ENCODE data around the gene KRTAP10-12. TPM values are rescaled to one million over a fixed set of nuclear protein-coding genes. Genes with fewer than 3 reads are reported as not detected.
"Not testable (repeated sequence)": the region's sequence is repeated elsewhere in the genome, so short reads cannot be mapped to it uniquely, and the experiment has no call there.

The KRTAP10-12 gene
- total and polyA plus RNA-seq, 7 experiments from 2014 or later: not detected

- no peak for DNase-seq
- ChIA-PET POLR2A (interaction anchor here (1.2 kb wide), 1 partner anchor 20 kb away, joined by 3 read pairs; no protein-coding TSS in a partner anchor), CTCF (no interaction called here)
- ATAC-seq: no peak
- Mint-ChIP-seq H3K27me3 (peaks cover 4 to 38% (median 8%) of the 10 kb centered on the region in 5 donors), H3K4me1 (peaks cover 0 to 10% (median 4%) of the 10 kb centered on the region in 7 donors), H3K4me3 (no peak within 1 kb of the TSS), H3K9me3 (peaks cover 0 to 6% (median 0%) of the 10 kb centered on the region in 11 donors), H3K36me3 (no peaks in the 10 kb centered on the region), H3K27ac (peak within 1 kb of the TSS in 2 of 9 donors; percentile 10 to 51)
- no peaks in the 10 kb centered on the region for H3K4me1 ChIP-seq (ENCODE audit: control insufficient read depth in 2 of 2, insufficient read depth in 2 of 2, low read length in 2 of 2)
- H3K27me3 ChIP-seq (ENCODE audit: control insufficient read depth in 2 of 2, insufficient read depth in 2 of 2, low read length in 2 of 2): no peaks in the 10 kb centered on the region
- H3K27ac ChIP-seq (ENCODE audit: low read depth, low read length): no peak within 1 kb of the TSS
- intact Hi-C loops (cut with micrococcal nuclease): no loop called here
- H3K36me3 ChIP-seq (ENCODE audit: control insufficient read depth in 2 of 3, insufficient read depth in 3 of 3, low read length in 3 of 3): no peaks in the 10 kb centered on the region
- no peak within 1 kb of the TSS for H3K4me3 ChIP-seq (ENCODE audit: low read length)
- H3K9me3 ChIP-seq (ENCODE audit: control insufficient read depth in 2 of 3, low read length in 3 of 3): no peaks in the 10 kb centered on the region
These were observed 15.0 kb upstream of the KRTAP10-12 start, which contains the start of gene KRTAP12-1 for GRCh38 chr21:44681861-44682579. Gene KRTAP12-1, minus strand, starts transcription at chr21:44682163. Its CDS starts 40 bp downstream, at chr21:44682123.

- no peak overlapping the region for H3K27ac ChIP-seq (ENCODE audit: low read depth, low read length)
- H3K27me3 ChIP-seq (ENCODE audit: control insufficient read depth in 2 of 2, insufficient read depth in 2 of 2, low read length in 2 of 2): no peaks in the 10 kb centered on the region
- ChIA-PET CTCF (no interaction called here), POLR2A (interaction anchor here (1.2 kb wide), 1 partner anchor 21 kb away, joined by 3 read pairs; no protein-coding TSS in a partner anchor)
- H3K9me3 Mint-ChIP-seq: peaks cover 0 to 6% (median 0%) of the 10 kb centered on the region in 11 donors
- intact Hi-C loops (cut with micrococcal nuclease): no loop called here
- H3K4me1 Mint-ChIP-seq: peaks cover 0 to 10% (median 4%) of the 10 kb centered on the region in 7 donors
- DNase-seq (no peak), ATAC-seq (no peak)
- no peak overlapping the region for H3K27ac Mint-ChIP-seq
- no peak overlapping the region for H3K4me3 Mint-ChIP-seq
- H3K36me3 Mint-ChIP-seq: no peaks in the 10 kb centered on the region
- peaks cover 4 to 36% (median 8%) of the 10 kb centered on the region in 5 donors for H3K27me3 Mint-ChIP-seq
- no peaks in the 10 kb centered on the region for H3K36me3 ChIP-seq (ENCODE audit: control insufficient read depth in 2 of 3, insufficient read depth in 3 of 3, low read length in 3 of 3)
- H3K4me3 ChIP-seq (ENCODE audit: low read length): no peak overlapping the region
- no peaks in the 10 kb centered on the region for H3K9me3 ChIP-seq (ENCODE audit: control insufficient read depth in 2 of 3, low read length in 3 of 3)
- no peaks in the 10 kb centered on the region for H3K4me1 ChIP-seq (ENCODE audit: control insufficient read depth in 2 of 2, insufficient read depth in 2 of 2, low read length in 2 of 2)
These were observed 14.3 kb upstream of the KRTAP10-12 start for GRCh38 chr21:44682580-44683151.

- ATAC-seq (no peak), DNase-seq (no peak)
- POLR2A ChIA-PET: no interaction called here
- H3K27me3 ChIP-seq (ENCODE audit: control insufficient read depth in 2 of 2, insufficient read depth in 2 of 2, low read length in 2 of 2): no peaks in the 10 kb centered on the region
- H3K36me3 Mint-ChIP-seq: no peaks in the 10 kb centered on the region
- H3K9me3 Mint-ChIP-seq: peaks cover 0 to 6% (median 0%) of the 10 kb centered on the region in 11 donors
- H3K9me3 ChIP-seq (ENCODE audit: control insufficient read depth in 2 of 3, low read length in 3 of 3): no peaks in the 10 kb centered on the region
- CTCF ChIA-PET: no interaction called here
- no peaks in the 10 kb centered on the region for H3K36me3 ChIP-seq (ENCODE audit: control insufficient read depth in 2 of 3, insufficient read depth in 3 of 3, low read length in 3 of 3)
- no peak overlapping the region for H3K4me3 Mint-ChIP-seq
- H3K4me1 Mint-ChIP-seq: peaks cover 0 to 10% (median 4%) of the 10 kb centered on the region in 7 donors
- intact Hi-C loops (cut with micrococcal nuclease): no loop called here
- no peak overlapping the region for H3K4me3 ChIP-seq (ENCODE audit: low read length)
- no peak overlapping the region for H3K27ac Mint-ChIP-seq
- H3K27me3 Mint-ChIP-seq: peaks cover 4 to 38% (median 8%) of the 10 kb centered on the region in 5 donors
- no peaks in the 10 kb centered on the region for H3K4me1 ChIP-seq (ENCODE audit: control insufficient read depth in 2 of 2, insufficient read depth in 2 of 2, low read length in 2 of 2)
- H3K27ac ChIP-seq (ENCODE audit: low read depth, low read length): no peak overlapping the region
These were observed 12.9 kb upstream of the KRTAP10-12 start for GRCh38 chr21:44684077-44684476.

GRCh38 chr21:44684483-44684882 is 12.5 kb upstream of the KRTAP10-12 start:
- Histone ChIP-seq H3K4me3 (ENCODE audit: low read length) (no peak overlapping the region), H3K27ac (ENCODE audit: low read depth, low read length) (no peak overlapping the region), H3K36me3 (ENCODE audit: control insufficient read depth in 2 of 3, insufficient read depth in 3 of 3, low read length in 3 of 3) (no peaks in the 10 kb centered on the region), H3K27me3 (ENCODE audit: control insufficient read depth in 2 of 2, insufficient read depth in 2 of 2, low read length in 2 of 2) (no peaks in the 10 kb centered on the region), H3K9me3 (ENCODE audit: control insufficient read depth in 2 of 3, low read length in 3 of 3) (no peaks in the 10 kb centered on the region), H3K4me1 (ENCODE audit: control insufficient read depth in 2 of 2, insufficient read depth in 2 of 2, low read length in 2 of 2) (no peaks in the 10 kb centered on the region)
- Mint-ChIP-seq H3K9me3 (peaks cover 0 to 5% (median 0%) of the 10 kb centered on the region in 11 donors), H3K4me1 (peaks cover 0 to 10% (median 4%) of the 10 kb centered on the region in 7 donors), H3K36me3 (no peaks in the 10 kb centered on the region), H3K4me3 (no peak overlapping the region), H3K27ac (no peak overlapping the region), H3K27me3 (peaks cover 4 to 37% (median 8%) of the 10 kb centered on the region in 5 donors)
- POLR2A ChIA-PET: no interaction called here
- DNase-seq (no peak), ATAC-seq (no peak)
- CTCF ChIA-PET: no interaction called here
- intact Hi-C loops (cut with micrococcal nuclease): no loop called here

GRCh38 chr21:44685050-44685449 is 11.9 kb upstream of the KRTAP10-12 start:
- H3K4me3 Mint-ChIP-seq; H3K9me3 ChIP-seq (ENCODE audit: control insufficient read depth in 2 of 3, low read length in 3 of 3); H3K27me3 ChIP-seq (ENCODE audit: control insufficient read depth in 2 of 2, insufficient read depth in 2 of 2, low read length in 2 of 2); POLR2A ChIA-PET; H3K4me3 ChIP-seq (ENCODE audit: low read length); H3K27ac ChIP-seq (ENCODE audit: low read depth, low read length); ATAC-seq; H3K9me3 Mint-ChIP-seq; H3K36me3 ChIP-seq (ENCODE audit: control insufficient read depth in 2 of 3, insufficient read depth in 3 of 3, low read length in 3 of 3); H3K4me1 ChIP-seq (ENCODE audit: control insufficient read depth in 2 of 2, insufficient read depth in 2 of 2, low read length in 2 of 2); intact Hi-C loops (cut with micrococcal nuclease); CTCF ChIA-PET; DNase-seq; H3K36me3 Mint-ChIP-seq: not testable (repeated sequence)
- peaks cover 0 to 12% (median 4%) of the 10 kb centered on the region in 7 donors for H3K4me1 Mint-ChIP-seq
- peaks cover 4 to 34% (median 8%) of the 10 kb centered on the region in 5 donors for H3K27me3 Mint-ChIP-seq
- peak overlapping the region in 1 of 9 donors; percentile 38 for H3K27ac Mint-ChIP-seq

- ChIA-PET CTCF (interaction anchor here (0.6 to 0.7 kb wide), 2 partner anchors 182 to 187 kb away, joined by 3 read pairs; partner anchors contain the start of gene PTTG1IP), POLR2A (no interaction called here)
- H3K4me1 ChIP-seq (ENCODE audit: control insufficient read depth in 2 of 2, insufficient read depth in 2 of 2, low read length in 2 of 2): no peaks in the 10 kb centered on the region
- H3K27me3 Mint-ChIP-seq: peaks cover 4 to 31% (median 8%) of the 10 kb centered on the region in 5 donors
- H3K4me3 Mint-ChIP-seq: peak overlapping the region in 2 of 10 donors; percentile 18 to 65
- no peaks in the 10 kb centered on the region for H3K9me3 ChIP-seq (ENCODE audit: control insufficient read depth in 2 of 3, low read length in 3 of 3)
- H3K36me3 ChIP-seq (ENCODE audit: control insufficient read depth in 2 of 3, insufficient read depth in 3 of 3, low read length in 3 of 3): no peaks in the 10 kb centered on the region
- H3K27me3 ChIP-seq (ENCODE audit: control insufficient read depth in 2 of 2, insufficient read depth in 2 of 2, low read length in 2 of 2): no peaks in the 10 kb centered on the region
- H3K4me1 Mint-ChIP-seq: peaks cover 2 to 19% (median 7%) of the 10 kb centered on the region in 7 donors
- no peak for ATAC-seq
- H3K36me3 Mint-ChIP-seq: no peaks in the 10 kb centered on the region
- H3K27ac Mint-ChIP-seq: peak overlapping the region in 1 of 9 donors; percentile 81
- DNase-seq: no peak
- H3K27ac ChIP-seq (ENCODE audit: low read depth, low read length): no peak overlapping the region
- no peaks in the 10 kb centered on the region for H3K9me3 Mint-ChIP-seq
- intact Hi-C loops (cut with micrococcal nuclease): no loop called here
- no peak overlapping the region for H3K4me3 ChIP-seq (ENCODE audit: low read length)
These were observed 10.8 kb upstream of the KRTAP10-12 start for GRCh38 chr21:44686000-44686781.
